Right renal cortex interstitium (tissue), 3 donors: ENCODE measurements around the gene MAPK11. TPM values are rescaled to one million over a fixed set of nuclear protein-coding genes. Genes with fewer than 3 reads are reported as not detected.

Experiments
- DNase-seq, 3 donors: peaks; one replicate each; pipeline ENCODE4 v3.0.0-alpha.2; 2013; ENCODE audit warnings: low read depth in 3 of 3, low spot score in 2 of 3
- polyA plus RNA-seq, 3 donors: library from polyadenylated mRNA; unstranded; fragments of 120-200 nt; gene quantifications; one replicate each; pipeline ENCODE4 v1.2.1, GENCODE V29; 2013; ENCODE audit not compliant: insufficient read length in 3 of 3

MAPK11 gene
- polyA plus RNA-seq, 3 donors = 6.1 to 7.9 (median 6.4) TPM

DNA sequence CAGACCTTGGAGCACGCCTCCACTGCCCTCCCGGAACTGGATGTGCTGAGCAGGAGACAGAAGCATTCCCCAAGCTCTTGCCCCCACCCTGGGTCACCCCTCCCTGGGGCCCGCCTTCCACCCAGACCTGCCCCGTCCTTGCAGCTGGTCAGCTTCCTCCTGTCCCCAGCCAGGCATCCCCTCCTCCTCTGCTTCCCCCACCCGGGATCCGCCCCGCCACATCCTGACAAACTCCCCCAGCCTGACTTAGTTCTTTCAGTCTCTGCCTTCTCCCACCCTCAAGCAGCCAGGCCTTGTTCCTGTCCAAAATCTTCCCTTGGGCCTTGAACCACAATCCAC is 38.4 kb upstream of the MAPK11 start:
- DNase-seq = no peak

DNA sequence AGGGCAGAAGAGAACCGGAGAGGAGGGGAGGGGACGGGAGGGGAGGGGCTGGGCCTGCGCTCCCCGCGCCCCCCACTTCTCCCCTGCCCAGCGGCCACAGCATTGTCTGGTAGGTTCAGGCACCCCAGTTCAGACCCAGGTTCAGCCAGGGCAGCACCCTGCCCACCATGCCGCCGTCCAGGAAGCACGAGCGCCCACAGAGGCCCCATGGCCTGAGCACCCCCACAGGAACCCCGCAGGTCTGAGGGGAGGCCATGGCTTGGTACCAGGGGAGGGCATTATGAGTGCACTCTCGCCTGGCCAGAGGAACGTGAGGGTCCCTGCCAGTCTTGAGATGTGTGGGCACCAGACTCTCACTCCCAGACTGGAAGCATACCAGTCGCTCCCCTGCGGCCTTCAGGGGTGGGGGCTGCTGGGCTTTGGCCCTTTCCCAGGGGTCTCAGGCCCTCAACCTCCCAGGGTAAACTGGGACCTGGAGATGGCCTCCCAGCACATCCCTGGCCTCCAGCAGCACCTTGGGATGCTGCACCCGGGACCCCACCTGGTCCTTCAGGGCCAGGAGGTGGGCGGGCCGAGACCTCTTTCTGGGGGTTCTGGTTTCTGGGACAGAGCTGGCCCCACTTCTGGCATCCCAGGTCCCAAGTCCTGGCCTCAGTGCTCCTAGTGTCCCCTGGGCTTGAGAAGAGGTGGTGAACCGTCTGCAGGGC is 37.9 kb upstream of the MAPK11 start:
- no peak for DNase-seq

DNA sequence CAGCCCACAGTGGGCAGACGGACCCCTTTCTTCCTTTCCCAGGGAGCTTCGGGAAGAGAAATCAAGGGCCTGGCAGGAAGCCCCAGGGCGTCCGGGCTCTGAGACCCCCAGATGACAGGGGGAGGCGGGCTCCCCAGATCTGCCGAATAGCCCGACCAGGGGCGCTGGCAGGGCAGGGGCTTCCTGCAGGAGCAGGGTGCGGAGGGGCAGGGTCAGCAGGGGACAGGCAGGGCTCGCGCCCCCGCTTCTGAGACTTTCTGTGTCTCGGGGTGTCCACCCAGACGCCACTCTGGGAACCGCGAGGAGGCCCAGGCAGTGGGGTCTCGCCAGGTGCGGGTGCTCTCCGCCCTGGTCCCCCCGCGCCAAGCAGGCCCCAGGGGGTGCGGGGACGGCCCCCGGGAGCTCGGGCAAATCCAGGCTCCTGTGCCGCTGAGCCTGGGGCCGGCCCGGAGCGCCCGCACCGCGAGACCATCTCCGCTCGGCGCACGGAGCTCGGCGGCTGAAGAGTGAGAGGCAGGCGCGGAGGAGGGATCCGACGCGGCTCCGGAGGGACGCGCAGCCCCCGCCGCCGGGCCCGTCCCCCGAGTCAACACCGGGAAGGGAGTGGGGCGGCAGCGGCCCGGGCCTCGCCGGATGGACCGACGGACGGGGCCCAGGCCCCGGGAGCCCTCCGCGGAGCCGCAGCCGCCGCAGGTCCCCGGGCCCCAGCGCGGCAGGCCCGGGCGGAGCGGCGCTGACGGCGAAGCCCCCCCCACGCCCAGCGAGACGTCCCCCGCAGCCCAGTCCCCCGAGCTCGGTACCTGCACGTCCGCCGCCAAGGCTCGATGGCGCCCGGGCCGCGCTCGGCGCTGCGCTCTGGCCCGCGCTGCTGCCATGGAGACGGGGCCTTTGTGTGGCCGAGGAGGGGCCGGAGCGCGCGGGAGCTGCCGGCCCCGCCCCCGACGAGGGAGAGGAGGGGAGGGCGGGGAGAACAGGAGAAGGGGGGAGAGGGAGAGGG is 36.9 kb upstream of the MAPK11 start, which contains the start of gene PLXNB2:
Gene PLXNB2 (minus strand): TSS at position 894 of the 997 bp plus-strand sequence. CDS start 17,062 bp downstream, outside the sequence.
- peak in 1 of 3 donors; percentile 80 for DNase-seq

DNA sequence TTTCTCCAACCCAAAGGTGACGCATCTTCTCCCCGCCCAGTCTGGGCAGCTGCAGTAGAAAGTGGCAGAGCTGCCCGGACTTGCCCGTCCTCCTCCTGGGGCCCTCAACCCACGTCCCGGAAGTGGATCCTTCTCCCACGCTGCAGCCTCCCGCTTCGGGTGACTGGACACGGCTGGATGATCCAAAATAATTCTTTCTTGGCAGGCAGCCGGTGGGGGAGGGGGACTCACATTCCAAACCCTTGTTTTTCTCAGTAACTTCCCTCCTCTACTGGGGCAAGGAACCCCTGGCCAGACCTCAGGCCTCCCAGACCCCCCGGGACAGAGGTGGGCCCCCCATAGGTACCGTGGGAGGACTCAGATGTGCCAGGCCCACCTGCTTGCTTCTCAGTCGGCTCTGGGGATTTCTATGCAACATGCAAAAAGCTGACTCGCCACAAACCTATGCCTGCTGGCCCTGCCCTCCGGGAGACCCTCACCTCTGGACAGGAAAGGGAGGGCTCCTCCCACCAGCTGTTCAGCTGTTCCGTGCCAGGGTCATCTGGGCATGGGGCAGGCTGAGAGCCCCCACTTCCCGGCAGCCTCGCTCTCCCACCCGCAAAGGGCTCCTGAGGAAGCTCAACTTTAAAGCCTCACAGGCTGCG is 35.9 kb upstream of the MAPK11 start:
- peak in 2 of 3 donors; percentile 78 to 84 for DNase-seq

DNA sequence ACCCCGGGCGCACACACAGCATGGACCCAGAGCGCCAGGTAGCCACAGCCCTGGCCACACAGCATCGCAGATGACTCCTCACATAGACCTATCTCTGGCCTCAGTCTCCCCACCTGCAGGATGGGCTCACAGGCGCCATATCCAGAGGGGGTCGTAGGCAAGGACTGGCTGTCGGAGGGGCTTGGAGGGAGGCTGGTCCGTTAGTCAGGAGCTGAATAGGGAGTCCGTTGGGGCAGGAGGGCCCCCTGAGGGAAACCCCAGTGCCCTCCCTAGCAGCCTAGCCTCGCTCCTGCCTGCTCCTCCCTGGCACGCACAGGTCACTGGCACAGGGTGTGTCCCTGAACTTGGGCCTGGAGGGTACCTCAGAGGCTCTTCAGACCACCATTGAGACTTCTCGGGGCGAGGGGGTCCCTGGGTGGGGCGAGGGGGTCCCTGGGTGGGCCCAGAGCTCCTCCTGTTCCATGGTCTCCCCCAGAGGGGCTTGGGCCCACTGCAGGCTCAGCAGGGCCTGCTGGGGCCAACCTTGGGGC is 35.3 kb upstream of the MAPK11 start:
- no peak for DNase-seq

DNA sequence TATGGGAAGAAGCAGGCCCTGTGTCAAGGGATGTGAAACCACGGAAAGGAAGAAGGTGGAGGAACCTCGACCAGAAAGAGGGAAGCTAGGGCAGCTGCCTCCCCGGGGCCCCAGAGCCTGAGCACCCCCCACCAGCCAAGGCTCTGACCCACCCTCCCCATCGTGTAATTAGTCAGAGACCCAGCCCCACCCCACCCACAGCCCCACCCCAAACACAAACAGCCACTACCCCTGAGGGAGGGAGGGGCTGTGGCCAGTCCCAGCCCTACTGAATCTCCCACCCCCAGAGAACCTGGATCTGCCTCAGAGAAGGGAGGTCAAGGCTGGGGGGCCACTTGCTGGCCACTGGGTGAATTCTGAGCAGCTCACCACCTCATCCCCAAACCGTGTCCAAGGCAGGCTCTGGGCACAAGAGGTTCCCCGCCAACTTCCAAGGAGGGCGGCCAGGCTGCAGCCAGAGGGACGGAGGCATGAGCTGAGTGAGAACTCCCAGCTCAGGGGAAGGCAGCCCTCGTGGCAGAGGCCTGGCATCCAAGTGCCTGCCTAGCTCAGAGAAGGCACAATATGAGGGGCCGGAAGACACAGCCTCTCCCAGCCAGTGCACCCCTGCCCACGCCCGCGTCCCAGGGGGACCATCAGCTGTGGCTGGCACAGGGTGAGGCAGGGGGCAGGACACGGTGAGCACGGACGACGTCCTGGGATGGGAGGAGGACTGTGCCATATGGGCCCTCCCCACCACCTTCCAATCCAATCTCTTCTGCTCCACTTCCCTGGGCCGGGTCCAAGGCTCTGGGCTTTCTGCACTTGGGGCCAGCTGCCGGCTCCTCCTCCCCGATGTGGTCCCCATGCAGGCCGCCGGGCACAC is 34.6 kb upstream of the MAPK11 start:
- no peak for DNase-seq

DNA sequence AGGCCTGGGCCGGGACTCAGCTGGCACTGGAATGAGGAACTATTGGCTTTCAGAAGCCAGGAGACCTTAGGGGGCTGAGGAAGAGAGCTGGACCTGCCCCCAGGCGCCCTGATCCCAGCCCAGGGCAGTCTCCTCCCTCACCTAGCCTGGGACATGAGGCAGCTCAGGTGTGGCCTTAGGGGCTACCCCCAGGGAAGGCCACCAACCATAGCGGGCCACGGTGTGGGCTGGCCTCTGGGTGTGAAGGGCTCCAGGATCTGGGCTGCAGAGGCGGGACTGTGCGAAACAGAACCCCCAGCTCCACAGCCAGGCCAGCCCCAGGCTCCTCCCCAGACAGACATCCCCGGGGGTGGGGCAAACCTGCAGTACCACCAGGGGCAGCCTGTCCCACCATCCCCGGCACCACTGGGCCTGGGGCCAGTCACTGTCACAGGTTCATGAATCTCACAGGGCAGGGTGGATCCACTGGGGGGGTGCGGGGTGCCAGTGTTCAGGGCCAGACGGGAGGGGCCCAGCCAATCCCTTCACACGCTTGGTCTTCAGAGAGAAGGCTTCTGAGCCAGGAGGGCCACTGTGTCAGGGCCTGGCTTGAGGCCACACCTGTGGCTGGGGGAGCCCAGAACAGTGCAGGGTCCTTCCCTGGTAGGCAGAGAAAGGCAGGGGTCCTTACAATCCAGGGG is 33.8 kb upstream of the MAPK11 start:
- no peak for DNase-seq

DNA sequence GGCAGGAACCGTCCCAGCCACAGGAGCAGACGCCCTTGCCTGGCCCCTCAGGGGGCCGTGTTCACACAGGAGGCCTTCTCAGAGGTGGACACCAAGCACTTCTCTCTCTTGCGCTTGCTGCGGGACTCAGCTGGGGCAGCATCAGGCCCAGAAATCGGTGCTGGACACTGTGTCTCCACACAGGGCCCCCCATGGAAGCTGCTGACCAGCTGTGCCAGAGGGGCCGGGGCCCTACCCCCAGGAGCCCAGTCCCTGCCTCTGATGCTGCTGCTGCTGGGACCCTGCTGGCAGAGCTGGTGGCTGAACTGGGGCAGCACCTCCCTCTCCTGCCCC is 33.3 kb upstream of the MAPK11 start:
- DNase-seq = no peak

DNA sequence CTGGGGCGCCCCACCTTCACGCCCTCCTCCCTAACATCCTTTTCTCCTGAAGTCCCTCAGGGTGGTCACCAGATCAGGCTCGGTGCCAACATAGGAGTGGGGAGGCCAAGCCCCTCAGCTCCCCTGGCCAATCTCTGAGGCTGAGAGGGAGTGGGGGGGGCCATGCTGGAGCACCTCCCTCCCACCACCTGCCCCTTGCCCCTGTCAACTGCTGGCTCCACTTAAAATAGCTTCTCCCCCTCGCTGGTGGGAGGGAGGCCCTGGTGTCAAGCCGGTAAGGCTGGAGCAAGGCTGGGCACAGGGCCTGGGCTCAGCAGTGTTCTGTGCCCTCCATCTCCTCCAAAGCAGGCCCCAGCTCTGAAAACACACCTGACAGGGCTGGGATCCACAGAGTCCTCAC is 32.4 kb upstream of the MAPK11 start:
- DNase-seq = no peak

DNA sequence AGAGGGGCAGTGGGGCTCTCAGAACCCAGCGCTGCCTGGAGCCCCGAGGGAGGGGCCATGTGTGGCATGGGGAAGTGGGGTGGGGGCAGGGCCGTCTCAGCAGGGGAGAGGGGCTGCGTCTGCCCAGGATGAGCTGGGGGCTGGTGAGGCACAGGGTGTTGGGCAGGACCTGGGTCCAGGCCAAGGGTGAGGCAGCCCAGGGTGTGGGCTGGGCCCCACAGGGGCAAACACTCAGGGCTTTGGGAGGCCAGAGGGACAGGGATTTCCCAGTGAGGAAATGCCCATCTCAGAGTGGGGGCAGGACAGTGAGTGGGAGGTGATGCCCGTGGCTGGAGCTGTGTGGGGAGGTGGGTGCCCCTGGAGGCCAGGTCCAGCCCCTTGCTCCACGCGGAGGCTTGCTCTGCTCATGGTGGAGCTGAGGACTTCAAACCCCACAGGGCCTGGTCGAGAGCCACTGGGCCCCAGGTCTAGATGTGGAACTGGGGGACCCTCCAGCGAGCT is 31.9 kb upstream of the MAPK11 start:
- no peak for DNase-seq

DNA sequence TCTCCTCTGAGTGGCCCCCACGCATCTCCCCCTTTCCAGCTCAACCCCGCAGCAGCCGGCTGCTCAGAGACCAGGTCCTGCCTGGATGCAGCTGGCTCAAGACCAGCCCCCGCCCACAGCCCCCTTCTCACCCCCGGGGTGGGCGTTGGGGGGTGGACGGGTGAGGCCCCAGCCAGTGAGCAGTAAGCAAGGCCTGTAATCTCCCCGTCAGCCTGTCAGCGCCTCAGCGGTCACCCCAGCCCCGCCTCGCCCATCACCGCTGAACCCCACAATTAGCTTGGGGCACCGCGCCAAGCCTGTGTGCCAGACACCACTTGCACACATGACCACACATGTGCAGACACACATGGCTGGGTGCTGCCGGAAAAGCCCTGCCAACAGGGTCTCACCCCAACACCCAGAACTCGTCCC is 31.4 kb upstream of the MAPK11 start:
- no peak for DNase-seq

- DNase-seq = no peak
Measured at GRCh38 chr22:50300620-50301257, 30.6 kb upstream of the MAPK11 start.

- DNase-seq = no peak
Measured at GRCh38 chr22:50299785-50300619, 29.8 kb upstream of the MAPK11 start.

DNA sequence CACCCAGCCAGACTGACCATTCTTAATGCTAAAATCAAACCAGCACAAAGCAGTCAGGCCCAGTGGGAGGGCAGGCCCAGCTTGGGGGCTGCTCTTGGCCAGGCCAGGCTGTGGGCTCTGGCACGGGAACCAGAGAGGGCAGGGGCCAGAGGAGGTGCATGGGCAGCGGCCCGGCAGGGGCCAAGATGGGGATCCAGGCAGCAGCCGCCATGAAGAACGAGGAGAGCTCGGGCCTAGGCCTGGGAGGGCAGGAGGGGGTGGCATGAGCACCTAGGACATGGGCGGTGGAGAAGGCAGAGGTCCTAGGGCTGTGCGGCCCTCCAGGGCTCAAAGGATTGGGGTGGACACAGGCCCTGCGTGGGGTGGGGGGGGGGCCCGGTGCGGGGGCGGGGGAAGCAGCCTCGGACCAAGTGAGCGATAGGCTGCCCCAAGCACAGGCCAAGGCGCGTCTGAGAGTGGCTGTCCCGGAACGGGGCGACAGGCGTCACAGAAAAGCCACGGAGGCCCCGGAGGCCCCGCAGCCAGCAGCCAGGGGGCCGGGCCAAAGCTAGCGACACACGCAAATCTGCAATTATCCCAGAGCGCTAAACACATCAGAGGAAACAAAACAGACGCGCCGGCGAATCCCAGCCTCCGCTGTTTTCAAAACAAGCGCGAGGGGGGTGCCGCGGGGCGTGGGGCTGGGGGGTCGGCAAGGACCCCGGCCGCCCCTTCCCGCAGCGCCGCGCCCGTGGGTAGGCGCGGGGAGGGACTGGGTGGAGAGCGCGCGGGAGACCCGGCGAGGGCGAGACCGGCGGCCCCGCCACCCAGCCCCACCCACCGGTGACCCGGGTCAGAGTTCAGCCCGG is 29.0 kb upstream of the MAPK11 start:
- DNase-seq = no peak

- no peak for DNase-seq
Measured at GRCh38 chr22:50298266-50298637, 28.1 kb upstream of the MAPK11 start.

DNA sequence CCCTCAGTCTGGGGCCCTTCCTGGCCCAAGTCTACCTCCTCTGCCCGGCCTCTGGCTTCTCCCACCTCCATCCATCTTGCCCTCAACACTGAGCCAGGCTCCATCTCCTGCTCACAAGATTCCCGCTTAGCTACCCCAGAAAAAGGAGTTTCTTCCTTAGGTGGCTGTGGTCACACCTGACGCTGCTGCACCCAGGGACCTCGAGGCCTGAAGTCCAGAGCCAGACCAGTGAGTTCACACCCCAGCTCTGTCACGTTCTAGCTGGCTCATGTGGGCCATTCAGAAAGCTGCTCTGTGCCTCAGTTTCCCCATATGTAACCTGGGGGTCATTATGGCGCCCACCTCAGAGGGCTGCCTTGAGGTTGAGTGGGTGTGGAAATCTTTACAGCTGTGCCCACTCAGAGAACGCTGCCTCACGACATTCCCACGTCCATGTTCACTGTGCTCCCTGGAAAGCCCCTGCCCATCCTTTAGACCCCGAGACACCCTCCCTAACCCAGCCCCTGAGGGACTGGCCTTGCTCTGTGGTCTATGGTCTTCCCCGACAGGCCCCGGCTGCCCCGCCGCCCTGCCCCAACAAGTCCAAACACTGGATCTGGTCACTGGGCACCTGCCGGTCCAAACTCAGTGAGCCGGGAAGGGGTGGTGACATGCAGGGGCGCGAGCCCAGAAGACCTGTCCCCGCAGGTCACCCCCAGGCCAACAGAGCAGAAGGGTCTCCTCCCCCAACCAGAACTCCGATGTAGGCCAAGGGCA is 27.5 kb upstream of the MAPK11 start:
- DNase-seq = no peak
